ENCODE measurements around the gene GAL. TPM values are rescaled to one million over a fixed set of nuclear protein-coding genes. Genes with fewer than 3 reads are reported as not detected.

GAL gene
- total RNA-seq, 1 donor from 2014 or later, result 0.38 TPM

DNA sequence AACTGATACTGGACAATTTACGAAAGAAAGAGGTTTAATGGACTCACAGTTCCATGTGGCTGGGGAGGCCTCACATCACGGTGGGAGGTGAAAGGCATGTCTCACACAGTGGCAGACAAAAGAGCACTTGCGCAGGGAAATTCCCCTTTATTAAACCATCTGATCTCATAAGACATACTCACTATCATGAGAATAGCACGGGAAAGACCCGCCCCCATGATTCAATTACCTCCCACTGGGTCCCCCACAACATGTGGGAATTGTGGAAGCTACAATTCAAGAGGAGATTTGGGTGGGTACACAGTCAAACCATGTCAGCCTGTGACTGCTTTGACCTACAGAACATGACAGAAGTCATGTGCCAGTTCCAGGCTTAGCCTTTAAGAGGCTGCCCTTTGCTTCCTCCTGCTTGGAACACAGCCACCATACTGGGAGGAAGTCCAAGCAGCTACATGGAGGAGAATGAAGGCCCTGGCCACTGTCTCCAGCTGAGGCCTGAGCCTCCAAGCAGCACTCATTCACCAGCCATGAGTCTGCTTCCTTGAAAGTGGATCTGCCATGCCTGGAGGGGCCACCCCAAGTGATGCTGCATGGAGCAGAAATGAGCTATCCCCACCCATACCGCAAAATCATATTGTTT is 10.9 kb upstream of the GAL start:
- H3K9me3 Mint-ChIP-seq, result no peaks in the 10 kb centered on the region
- peaks cover 2% of the 10 kb centered on the region for H3K4me1 Mint-ChIP-seq
- DNase-seq (ENCODE audit: low spot score in 2 of 2, unreplicated experiment in 2 of 2), result no peak
- peaks cover 11% of the 10 kb centered on the region for H3K27me3 Mint-ChIP-seq (ENCODE audit: low read depth)
- TF ChIP-seq CTCF (IDR thresholded peaks at IDR 0.05; ENCODE audit: unreplicated experiment), result no peak
- H3K27ac Mint-ChIP-seq, result no peak overlapping the region
- no peaks in the 10 kb centered on the region for H3K36me3 Mint-ChIP-seq
- H3K4me3 Mint-ChIP-seq, result no peak overlapping the region

DNA sequence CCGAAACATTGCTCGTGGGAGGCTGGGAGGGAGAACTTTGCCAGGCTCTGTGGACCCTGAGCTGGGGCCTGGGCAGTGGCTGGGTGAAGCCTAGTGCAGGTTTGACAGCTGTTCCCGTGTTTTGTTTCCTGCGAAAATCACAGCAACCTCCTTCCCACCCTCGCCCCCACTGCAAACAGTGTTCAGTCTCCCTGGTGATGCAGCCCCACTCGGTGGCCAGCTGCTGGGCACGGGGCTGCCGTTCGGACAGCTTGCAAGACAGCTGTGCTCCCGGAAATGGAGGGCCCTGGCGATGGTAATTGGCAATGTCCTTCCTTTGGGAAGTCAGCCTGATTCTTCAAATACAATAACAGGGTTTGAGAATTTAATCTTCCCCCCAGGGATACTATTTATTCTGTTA is 10.4 kb upstream of the GAL start:
- no peak overlapping the region for H3K27ac Mint-ChIP-seq
- peaks cover 2% of the 10 kb centered on the region for H3K4me1 Mint-ChIP-seq
- DNase-seq (ENCODE audit: low spot score in 2 of 2, unreplicated experiment in 2 of 2), result no peak
- H3K27me3 Mint-ChIP-seq (ENCODE audit: low read depth), result peaks cover 14% of the 10 kb centered on the region
- no peak overlapping the region for H3K4me3 Mint-ChIP-seq
- TF ChIP-seq CTCF (IDR thresholded peaks at IDR 0.05; ENCODE audit: unreplicated experiment), result no peak
- H3K9me3 Mint-ChIP-seq, result no peaks in the 10 kb centered on the region
- H3K36me3 Mint-ChIP-seq, result no peaks in the 10 kb centered on the region

DNA sequence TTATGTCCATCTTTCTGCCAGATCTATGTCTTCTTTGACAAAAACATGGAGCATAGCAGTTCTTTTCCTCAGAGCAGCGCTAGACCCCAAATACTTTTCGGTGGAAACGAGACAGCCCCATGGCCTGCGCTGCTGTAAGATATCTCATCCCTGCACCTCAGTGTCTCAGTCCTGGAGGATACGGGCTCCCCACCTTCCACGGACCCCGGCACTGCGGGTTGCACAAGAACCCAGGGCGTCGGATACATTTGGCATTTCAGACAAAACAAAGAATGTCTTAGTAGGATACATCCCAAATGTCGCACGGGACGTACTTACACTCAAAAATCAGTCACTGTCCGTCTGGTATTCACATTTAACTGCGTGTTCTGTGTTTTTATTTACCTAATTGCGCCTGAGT is 9.9 kb upstream of the GAL start:
- no peak overlapping the region for H3K27ac Mint-ChIP-seq
- peaks cover 14% of the 10 kb centered on the region for H3K27me3 Mint-ChIP-seq (ENCODE audit: low read depth)
- no peaks in the 10 kb centered on the region for H3K36me3 Mint-ChIP-seq
- H3K4me3 Mint-ChIP-seq, result no peak overlapping the region
- no peak for DNase-seq (ENCODE audit: low spot score in 2 of 2, unreplicated experiment in 2 of 2)
- peaks cover 2% of the 10 kb centered on the region for H3K4me1 Mint-ChIP-seq
- no peak for TF ChIP-seq CTCF (IDR thresholded peaks at IDR 0.05; ENCODE audit: unreplicated experiment)
- no peaks in the 10 kb centered on the region for H3K9me3 Mint-ChIP-seq

- no peak for DNase-seq (ENCODE audit: low spot score in 2 of 2, unreplicated experiment in 2 of 2)
- H3K36me3 Mint-ChIP-seq, result no peaks in the 10 kb centered on the region
- peaks cover 15% of the 10 kb centered on the region for H3K27me3 Mint-ChIP-seq (ENCODE audit: low read depth)
- no peak for TF ChIP-seq CTCF (IDR thresholded peaks at IDR 0.05; ENCODE audit: unreplicated experiment)
- peaks cover 2% of the 10 kb centered on the region for H3K4me1 Mint-ChIP-seq
- no peak overlapping the region for H3K4me3 Mint-ChIP-seq
- H3K9me3 Mint-ChIP-seq, result no peaks in the 10 kb centered on the region
- no peak overlapping the region for H3K27ac Mint-ChIP-seq
Observed at GRCh38 chr11:68677432-68677831, 6.9 kb upstream of the GAL start.

DNA sequence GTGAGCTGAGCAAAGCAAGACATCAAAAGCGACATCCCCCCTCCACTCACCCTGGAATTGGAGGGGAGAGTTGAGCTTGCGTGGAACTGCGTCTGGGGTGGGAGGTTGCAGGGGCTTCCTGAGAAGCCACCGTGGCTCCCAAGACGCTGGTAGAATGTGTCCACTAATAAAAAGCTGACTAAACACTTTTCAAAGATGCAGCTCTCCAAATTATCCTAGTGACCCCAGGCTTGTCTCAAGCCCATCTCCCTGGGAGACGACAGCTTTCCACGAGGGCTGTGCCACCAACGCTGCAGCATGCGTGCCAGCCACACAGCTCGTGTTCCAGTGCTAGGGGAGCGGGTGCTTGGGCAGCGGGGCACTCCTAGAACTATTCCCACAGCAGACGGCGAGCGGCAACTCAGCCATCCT is 6.3 kb upstream of the GAL start:
- H3K27ac Mint-ChIP-seq, result no peak overlapping the region
- H3K27me3 Mint-ChIP-seq (ENCODE audit: low read depth), result peaks cover 19% of the 10 kb centered on the region
- TF ChIP-seq CTCF (IDR thresholded peaks at IDR 0.05; ENCODE audit: unreplicated experiment), result no peak
- H3K4me1 Mint-ChIP-seq, result peaks cover 2% of the 10 kb centered on the region
- no peak for DNase-seq (ENCODE audit: low spot score in 2 of 2, unreplicated experiment in 2 of 2)
- no peaks in the 10 kb centered on the region for H3K36me3 Mint-ChIP-seq
- no peak overlapping the region for H3K4me3 Mint-ChIP-seq
- H3K9me3 Mint-ChIP-seq, result no peaks in the 10 kb centered on the region

Data from mesothelial cell of epicardium (in vitro differentiated cells).